Neural cell (in vitro differentiated cells): ENCODE data around the gene ZDHHC18.

Experiments
- CTCF ChIP-seq: fragments of 450-650 bp; IDR thresholded peaks from 2 replicates; pipeline ENCODE4 v1.5.1; 2014; ENCODE audit warnings: antibody characterized with exemption, mild to moderate bottlenecking, moderate library complexity; ENCODE audit not compliant: poor library complexity, severe bottlenecking
- EP300 ChIP-seq: fragments of 450-650 bp; conservative IDR thresholded peaks from 2 replicates; pipeline ENCODE4 v1.6.1; 2014; ENCODE audit warnings: antibody characterized with exemption, mild to moderate bottlenecking, moderate library complexity; ENCODE audit not compliant: poor library complexity, severe bottlenecking
- POLR2AphosphoS5 ChIP-seq: IDR thresholded peaks from 2 replicates; pipeline ENCODE4 v1.6.1; 2012
- RAD21 ChIP-seq: fragments of 450-650 bp; conservative IDR thresholded peaks from 2 replicates; pipeline ENCODE4 v1.6.1; 2014; ENCODE audit warnings: antibody characterized with exemption, mild to moderate bottlenecking, moderate library complexity

- no peak for TF ChIP-seq EP300
- TF ChIP-seq CTCF, result no peak
- TF ChIP-seq POLR2AphosphoS5, result no peak
- no peak for TF ChIP-seq RAD21
Observed at GRCh38 chr1:26874896-26875295, 48.4 kb downstream of the ZDHHC18 start.
